Esophagus muscularis mucosa (tissue), 3 donors: ENCODE results near the gene SYNE1.

Experiments used
- POLR2A ChIP-seq: fragments of 450-650 bp; IDR thresholded peaks from one replicate; pipeline ENCODE4 v1.6.1; 2017; ENCODE audit warnings: antibody characterized with exemption, moderate library complexity, mild to moderate bottlenecking, low read depth
- TF ChIP-seq, protein P1 (sequence below), 3 experiments: fragments of 200-600 bp in 2 of 3; fragments of 450-650 bp in 1 of 3; sonication (generic) in 2 of 3; IDR thresholded peaks; one replicate each; pipeline ENCODE4 v1.5.1; 2017 to 2019; ENCODE audit warnings: antibody characterized with exemption in 3 of 3, mild to moderate bottlenecking in 2 of 3, moderate library complexity in 1 of 3

DNA sequence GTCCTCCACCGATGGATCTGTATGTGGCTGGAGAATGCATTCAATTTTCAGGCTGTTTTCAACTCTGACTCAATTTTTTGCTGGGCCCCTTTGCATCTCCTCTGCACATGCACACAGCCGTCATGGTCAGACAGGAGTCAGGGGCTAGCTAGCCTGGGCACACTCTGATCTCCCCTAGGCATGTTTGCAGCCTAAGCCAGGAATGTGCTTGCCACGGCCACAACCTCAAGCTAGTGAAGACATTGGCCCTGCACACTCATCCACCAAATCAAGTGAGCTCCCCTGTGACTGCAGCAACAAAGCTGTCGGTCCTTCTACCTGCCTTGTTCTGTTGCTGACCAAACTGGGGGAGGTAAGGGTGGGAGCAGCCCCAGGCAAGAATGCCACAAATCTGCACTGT, 529.2 kb downstream of the SYNE1 start:
- TF ChIP-seq POLR2A = no peak
- TF ChIP-seq, protein P1, sequence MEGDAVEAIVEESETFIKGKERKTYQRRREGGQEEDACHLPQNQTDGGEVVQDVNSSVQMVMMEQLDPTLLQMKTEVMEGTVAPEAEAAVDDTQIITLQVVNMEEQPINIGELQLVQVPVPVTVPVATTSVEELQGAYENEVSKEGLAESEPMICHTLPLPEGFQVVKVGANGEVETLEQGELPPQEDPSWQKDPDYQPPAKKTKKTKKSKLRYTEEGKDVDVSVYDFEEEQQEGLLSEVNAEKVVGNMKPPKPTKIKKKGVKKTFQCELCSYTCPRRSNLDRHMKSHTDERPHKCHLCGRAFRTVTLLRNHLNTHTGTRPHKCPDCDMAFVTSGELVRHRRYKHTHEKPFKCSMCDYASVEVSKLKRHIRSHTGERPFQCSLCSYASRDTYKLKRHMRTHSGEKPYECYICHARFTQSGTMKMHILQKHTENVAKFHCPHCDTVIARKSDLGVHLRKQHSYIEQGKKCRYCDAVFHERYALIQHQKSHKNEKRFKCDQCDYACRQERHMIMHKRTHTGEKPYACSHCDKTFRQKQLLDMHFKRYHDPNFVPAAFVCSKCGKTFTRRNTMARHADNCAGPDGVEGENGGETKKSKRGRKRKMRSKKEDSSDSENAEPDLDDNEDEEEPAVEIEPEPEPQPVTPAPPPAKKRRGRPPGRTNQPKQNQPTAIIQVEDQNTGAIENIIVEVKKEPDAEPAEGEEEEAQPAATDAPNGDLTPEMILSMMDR (IDR thresholded peaks at IDR 0.05) = no peak
